ENCODE results near the gene PKP1.
"Not testable (repeated sequence)": the region's sequence is repeated elsewhere in the genome, so short reads cannot be mapped to it uniquely, and the experiment has no call there.

Gene PKP1

DNA sequence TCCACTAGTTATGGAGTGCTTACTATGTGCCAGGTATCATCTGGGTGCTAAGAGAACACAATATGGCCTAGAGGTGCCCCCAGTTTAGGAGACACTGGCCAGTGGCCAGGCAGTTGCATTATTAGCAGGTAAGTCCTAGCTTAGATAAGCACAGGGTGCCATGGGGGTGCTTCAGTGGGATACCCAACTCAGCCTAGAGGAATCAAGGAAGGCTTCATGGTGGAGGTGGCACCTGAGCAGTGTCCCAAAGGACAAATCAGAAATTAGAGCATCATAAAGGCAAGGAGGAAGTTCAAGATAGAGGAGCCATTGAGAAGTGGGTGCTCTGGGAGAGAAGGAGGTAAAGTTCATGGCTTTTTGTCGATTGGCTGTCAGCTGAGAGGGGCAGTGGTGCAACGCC is 31.9 kb upstream of the PKP1 start:
- Histone ChIP-seq H3K9ac (ENCODE audit: insufficient read length) (no peak overlapping the region), H3K27ac (no peak overlapping the region), H3K9me3 (ENCODE audit: low read depth, low read length) (no peaks in the 10 kb centered on the region), H3K36me3 (ENCODE audit: insufficient read depth, low read length) (no peaks in the 10 kb centered on the region), H3K4me3 (no peak overlapping the region)
- no peak for DNase-seq (ENCODE audit: low read depth, low spot score)
- no peak for TF ChIP-seq POLR2AphosphoS5 (IDR thresholded peaks at IDR 0.05; ENCODE audit: borderline replicate concordance, low read depth, low read length)
- no peak for TF ChIP-seq EZH2 (IDR thresholded peaks at IDR 0.05)
- no peak for TF ChIP-seq FOXP2 (optimal IDR thresholded peaks at IDR 0.05; ENCODE audit: control extremely low read depth, extremely low read length, insufficient read depth)

DNA sequence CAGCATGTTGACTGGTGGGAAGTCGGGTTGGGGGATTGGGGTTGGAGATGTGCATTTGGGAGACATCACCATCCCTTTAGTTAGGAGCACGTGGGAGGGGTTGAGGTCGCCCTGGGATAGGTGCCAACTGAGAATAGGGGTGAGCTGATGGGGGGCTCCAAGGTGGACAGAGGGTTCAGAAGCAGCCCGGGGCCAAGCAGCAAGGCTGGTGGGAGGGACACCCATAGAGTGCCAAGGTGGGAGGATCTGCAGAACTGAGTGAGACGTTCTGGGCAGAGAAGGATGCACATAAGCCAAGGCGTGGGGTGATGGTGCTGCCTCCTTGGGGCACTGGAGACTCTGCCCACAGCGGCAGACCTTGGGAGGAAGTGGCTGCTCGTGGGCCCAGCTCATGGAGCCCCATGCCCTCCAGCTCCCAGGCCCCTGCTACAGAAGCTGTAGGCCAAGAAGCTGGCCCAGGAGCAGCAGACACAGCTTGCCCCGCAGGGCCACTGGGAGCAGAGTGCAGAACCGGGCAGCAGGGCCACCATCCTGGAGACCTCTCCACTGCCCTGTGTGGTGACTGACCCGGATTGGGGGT is 31.4 kb upstream of the PKP1 start:
- H3K9me3 ChIP-seq (ENCODE audit: low read depth, low read length), result no peaks in the 10 kb centered on the region
- H3K27ac ChIP-seq, result no peak overlapping the region
- no peak for DNase-seq (ENCODE audit: low read depth, low spot score)
- no peak for TF ChIP-seq FOXP2 (optimal IDR thresholded peaks at IDR 0.05; ENCODE audit: control extremely low read depth, extremely low read length, insufficient read depth)
- no peak for TF ChIP-seq POLR2AphosphoS5 (IDR thresholded peaks at IDR 0.05; ENCODE audit: borderline replicate concordance, low read depth, low read length)
- TF ChIP-seq EZH2 (IDR thresholded peaks at IDR 0.05), result no peak
- no peaks in the 10 kb centered on the region for H3K36me3 ChIP-seq (ENCODE audit: insufficient read depth, low read length)
- H3K4me3 ChIP-seq, result no peak overlapping the region
- no peak overlapping the region for H3K9ac ChIP-seq (ENCODE audit: insufficient read length)

DNA sequence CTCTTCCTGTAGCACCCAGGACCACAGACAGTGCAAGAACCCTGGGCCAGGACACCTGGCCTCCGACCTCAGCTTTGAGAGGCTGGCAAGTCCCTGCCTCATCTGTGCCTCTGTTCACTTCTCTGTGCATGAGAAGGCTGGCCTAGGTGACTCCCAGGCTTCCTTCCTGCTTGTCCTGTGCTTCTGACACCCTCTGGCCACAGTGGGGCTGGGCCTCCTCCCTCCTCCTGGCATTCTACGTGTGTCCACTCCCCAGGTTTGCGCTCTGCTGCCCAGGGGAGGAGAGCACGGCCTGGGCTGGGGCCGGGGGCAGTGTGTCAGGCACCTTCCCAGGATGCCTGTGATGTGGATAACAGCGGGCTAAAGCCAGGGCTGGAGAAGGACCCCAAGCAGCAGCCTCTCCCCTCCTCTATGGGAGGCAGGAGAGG is 30.3 kb upstream of the PKP1 start:
- Histone ChIP-seq H3K36me3 (ENCODE audit: insufficient read depth, low read length) (no peaks in the 10 kb centered on the region), H3K27ac (no peak overlapping the region), H3K4me3 (no peak overlapping the region), H3K9ac (ENCODE audit: insufficient read length) (no peak overlapping the region), H3K9me3 (ENCODE audit: low read depth, low read length) (no peaks in the 10 kb centered on the region)
- no peak for TF ChIP-seq FOXP2 (optimal IDR thresholded peaks at IDR 0.05; ENCODE audit: control extremely low read depth, extremely low read length, insufficient read depth)
- no peak for TF ChIP-seq EZH2 (IDR thresholded peaks at IDR 0.05)
- TF ChIP-seq POLR2AphosphoS5 (IDR thresholded peaks at IDR 0.05; ENCODE audit: borderline replicate concordance, low read depth, low read length), result no peak
- DNase-seq (ENCODE audit: low read depth, low spot score), result no peak

DNA sequence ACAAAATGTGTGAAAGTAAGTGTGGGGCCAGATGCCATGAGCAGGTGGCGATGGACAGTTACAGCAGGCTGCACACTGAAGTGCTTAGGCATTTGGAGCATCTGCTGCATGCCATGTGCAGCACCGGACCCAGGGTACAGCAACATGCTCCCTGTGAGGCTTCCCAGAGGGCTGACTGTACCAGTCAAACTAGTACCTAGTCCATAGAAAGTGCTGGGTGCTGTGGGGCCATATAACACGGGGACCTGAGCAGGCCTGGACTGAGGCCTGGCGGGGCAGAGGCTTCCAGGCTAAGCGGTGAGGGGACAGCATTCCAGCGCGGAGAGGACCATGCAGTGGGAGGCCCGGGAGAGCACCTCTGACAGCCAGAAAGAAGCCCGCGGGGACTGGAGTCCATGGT is 29.9 kb upstream of the PKP1 start:
- Histone ChIP-seq H3K4me3 (no peak overlapping the region), H3K9ac (ENCODE audit: insufficient read length) (no peak overlapping the region), H3K27ac (no peak overlapping the region), H3K36me3 (ENCODE audit: insufficient read depth, low read length) (no peaks in the 10 kb centered on the region), H3K9me3 (ENCODE audit: low read depth, low read length) (no peaks in the 10 kb centered on the region)
- DNase-seq (ENCODE audit: low read depth, low spot score), result no peak
- no peak for TF ChIP-seq FOXP2 (optimal IDR thresholded peaks at IDR 0.05; ENCODE audit: control extremely low read depth, extremely low read length, insufficient read depth)
- no peak for TF ChIP-seq POLR2AphosphoS5 (IDR thresholded peaks at IDR 0.05; ENCODE audit: borderline replicate concordance, low read depth, low read length)
- TF ChIP-seq EZH2 (IDR thresholded peaks at IDR 0.05), result no peak

DNA sequence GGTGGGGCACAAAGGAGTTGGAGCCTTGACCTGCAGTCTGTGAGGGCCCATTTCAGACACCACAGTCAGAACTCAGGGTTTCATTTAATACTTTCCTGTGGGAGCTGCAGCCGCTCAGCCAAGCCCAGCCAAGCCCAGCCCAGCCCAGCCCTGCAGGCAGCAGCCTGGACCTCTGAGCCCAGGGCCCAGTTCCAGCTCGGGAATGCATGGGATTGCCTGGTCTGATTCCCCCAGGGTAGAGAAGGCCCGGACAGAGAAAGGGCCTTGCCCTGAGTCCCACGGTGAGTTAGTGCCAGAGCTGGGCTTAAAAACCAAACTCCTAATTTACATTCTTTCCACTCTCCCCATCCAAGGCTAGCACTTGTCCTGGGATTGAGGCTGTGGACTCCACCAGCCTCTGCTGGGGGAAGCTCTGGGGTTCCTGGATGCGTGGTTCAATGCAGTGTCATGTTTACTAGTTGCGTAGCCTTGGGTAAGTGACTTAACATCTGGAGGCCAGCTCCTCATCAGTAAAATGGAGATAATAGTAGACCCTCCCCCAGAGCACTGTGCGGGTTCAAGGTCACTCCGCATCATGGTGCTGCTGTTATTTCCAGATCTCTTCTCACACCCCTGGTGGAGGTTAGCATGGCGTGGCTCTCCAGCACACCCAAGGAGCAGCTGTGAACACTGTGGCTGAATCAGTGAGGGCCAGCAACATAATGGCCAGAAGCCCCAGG is 29.2 kb upstream of the PKP1 start:
- no peak overlapping the region for H3K27ac ChIP-seq
- no peak for DNase-seq (ENCODE audit: low read depth, low spot score)
- no peak overlapping the region for H3K4me3 ChIP-seq
- no peak overlapping the region for H3K9ac ChIP-seq (ENCODE audit: insufficient read length)
- no peaks in the 10 kb centered on the region for H3K9me3 ChIP-seq (ENCODE audit: low read depth, low read length)
- no peaks in the 10 kb centered on the region for H3K36me3 ChIP-seq (ENCODE audit: insufficient read depth, low read length)
- TF ChIP-seq EZH2 (IDR thresholded peaks at IDR 0.05) (no peak), POLR2AphosphoS5 (IDR thresholded peaks at IDR 0.05; ENCODE audit: borderline replicate concordance, low read depth, low read length) (no peak), FOXP2 (optimal IDR thresholded peaks at IDR 0.05; ENCODE audit: control extremely low read depth, extremely low read length, insufficient read depth) (no peak)

DNA sequence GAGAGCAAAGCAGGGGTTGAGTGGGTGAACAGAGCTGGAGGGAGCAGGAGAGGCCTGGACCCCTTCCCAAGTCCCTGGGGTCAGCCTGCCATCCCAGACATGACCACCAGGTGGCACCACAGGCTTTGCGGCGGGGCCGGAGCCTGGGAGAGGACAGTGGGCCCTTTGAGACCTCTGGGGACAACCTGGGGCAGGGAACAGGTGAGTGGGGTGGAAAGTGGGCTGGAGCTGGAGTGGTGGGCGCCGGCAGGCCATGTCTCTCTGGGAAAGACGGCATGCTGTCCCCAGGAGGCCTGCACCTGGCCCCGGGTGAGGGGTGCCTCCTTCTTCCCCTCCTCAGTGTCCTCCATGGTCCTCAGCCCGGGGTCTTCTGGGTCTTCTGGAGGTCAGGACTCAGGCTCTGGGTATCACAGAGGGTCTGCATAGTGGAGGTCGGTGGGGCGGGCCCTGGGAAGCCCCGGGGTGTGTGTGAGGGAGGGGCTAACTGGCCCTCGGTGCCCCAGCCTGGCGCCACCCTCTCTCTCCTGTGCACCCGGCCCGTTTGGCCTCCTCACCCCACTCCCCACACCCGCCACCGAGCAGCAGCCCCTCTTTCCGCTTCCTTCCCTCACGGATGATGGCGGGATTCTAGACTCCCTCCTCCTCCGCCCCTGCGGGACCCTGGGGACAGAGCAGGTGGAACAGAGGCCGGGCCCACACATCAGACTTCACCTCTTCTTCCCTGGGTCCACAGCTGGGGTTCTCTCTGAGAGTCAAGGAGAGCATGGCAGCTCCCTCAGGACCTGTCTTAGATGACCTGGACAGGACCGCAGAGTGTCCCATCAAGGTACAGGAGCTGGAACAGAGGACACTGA is 28.5 kb upstream of the PKP1 start:
- no peak for DNase-seq (ENCODE audit: low read depth, low spot score)
- Histone ChIP-seq H3K9me3 (ENCODE audit: low read depth, low read length) (no peaks in the 10 kb centered on the region), H3K4me3 (no peak overlapping the region), H3K9ac (ENCODE audit: insufficient read length) (no peak overlapping the region), H3K36me3 (ENCODE audit: insufficient read depth, low read length) (no peaks in the 10 kb centered on the region), H3K27ac (no peak overlapping the region)
- TF ChIP-seq EZH2 (IDR thresholded peaks at IDR 0.05) (no peak), FOXP2 (optimal IDR thresholded peaks at IDR 0.05; ENCODE audit: control extremely low read depth, extremely low read length, insufficient read depth) (no peak), POLR2AphosphoS5 (IDR thresholded peaks at IDR 0.05; ENCODE audit: borderline replicate concordance, low read depth, low read length) (no peak)

DNA sequence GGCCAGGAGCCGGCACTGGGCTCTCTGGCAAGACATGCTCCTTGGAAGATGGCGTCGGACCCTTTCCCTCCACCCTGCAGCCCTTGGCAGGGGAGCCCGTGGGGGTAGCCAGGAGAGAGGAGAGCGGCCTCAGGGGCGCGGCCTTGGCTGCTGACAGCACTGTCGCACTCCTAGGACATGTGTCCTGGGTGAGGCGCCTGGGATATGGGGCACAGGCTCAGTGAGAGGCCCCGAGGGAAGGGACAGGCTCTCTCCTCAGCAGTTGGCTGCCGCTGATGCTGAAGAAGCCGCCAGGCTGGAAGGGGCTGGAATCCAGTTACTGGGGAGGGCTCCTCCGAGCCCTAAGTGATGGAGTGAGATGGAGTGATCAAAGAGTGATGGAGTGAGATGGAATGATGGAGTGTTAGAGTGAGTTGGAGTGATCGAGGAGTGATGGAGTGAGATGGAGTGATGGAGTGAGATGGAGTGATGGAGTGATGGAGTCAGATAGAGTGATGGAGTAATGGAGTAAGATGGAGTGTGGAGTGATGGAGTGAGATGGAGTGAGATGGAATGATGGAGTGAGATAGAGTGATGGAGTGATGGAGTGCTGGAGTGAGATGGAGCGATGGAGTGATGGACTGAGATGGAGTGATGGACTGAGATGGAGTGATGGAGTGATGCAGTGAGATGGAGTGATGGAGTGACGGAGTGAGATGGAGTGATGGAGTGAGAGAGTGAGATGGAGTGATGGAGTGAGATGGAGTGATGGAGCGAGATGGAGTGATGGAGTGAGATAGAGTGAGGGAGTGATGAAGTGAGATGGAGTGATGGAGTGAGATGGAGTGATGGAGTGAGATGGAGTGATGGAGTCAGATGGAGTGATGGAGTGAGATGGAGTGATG is 27.6 kb upstream of the PKP1 start:
- Histone ChIP-seq H3K36me3 (ENCODE audit: insufficient read depth, low read length) (no peaks in the 10 kb centered on the region), H3K27ac (no peak overlapping the region), H3K9ac (ENCODE audit: insufficient read length) (no peak overlapping the region), H3K9me3 (ENCODE audit: low read depth, low read length) (no peaks in the 10 kb centered on the region), H3K4me3 (no peak overlapping the region)
- DNase-seq (ENCODE audit: low read depth, low spot score), result no peak
- TF ChIP-seq FOXP2 (optimal IDR thresholded peaks at IDR 0.05; ENCODE audit: control extremely low read depth, extremely low read length, insufficient read depth), result no peak
- no peak for TF ChIP-seq EZH2 (IDR thresholded peaks at IDR 0.05)
- TF ChIP-seq POLR2AphosphoS5 (IDR thresholded peaks at IDR 0.05; ENCODE audit: borderline replicate concordance, low read depth, low read length), result no peak

DNA sequence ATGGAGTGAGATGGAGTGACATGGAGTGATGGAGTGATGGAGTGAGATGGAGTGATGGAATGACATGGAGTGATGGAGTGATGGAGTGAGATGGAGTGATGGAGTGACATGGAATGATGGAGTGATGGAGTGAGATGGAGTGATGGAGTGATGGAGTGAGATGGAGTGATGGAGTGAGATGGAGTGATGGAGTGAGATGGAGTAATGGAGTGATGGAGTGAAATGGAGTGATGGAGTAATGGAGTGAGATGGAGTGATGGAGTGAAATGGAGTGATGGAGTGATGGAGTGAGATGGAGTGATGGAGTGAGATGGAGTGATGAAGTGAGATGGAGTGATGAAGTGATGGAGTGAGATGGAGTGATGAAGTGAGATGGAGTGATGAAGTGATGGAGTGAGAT is 25.2 kb upstream of the PKP1 start:
- H3K27ac ChIP-seq; DNase-seq (ENCODE audit: low read depth, low spot score); H3K4me3 ChIP-seq; H3K9ac ChIP-seq (ENCODE audit: insufficient read length); H3K36me3 ChIP-seq (ENCODE audit: insufficient read depth, low read length); H3K9me3 ChIP-seq (ENCODE audit: low read depth, low read length): not testable (repeated sequence)

Measured in SK-N-MC (cell line).